K562 (cell line): Measurements from ENCODE around the gene HTR3E. TPM values are rescaled to one million over a fixed set of nuclear protein-coding genes. Genes with fewer than 3 reads are reported as not detected.

Experiments
- GTF2B ChIP-seq: IDR thresholded peaks from 2 replicates; pipeline ENCODE4 v1.6.1; 2011; ENCODE audit not compliant: insufficient read length; ENCODE audit errors: extremely low read depth
- GTF2E2 ChIP-seq: fragments of 200-800 bp; sonication (Bioruptor generic); IDR thresholded peaks from 2 replicates; pipeline ENCODE4 v1.6.1; 2016; ENCODE audit warnings: missing genetic modification characterization, missing compliant biosample characterization
- IRF9 ChIP-seq: fragments of 450-650 bp; IDR thresholded peaks from 2 replicates; pipeline ENCODE4 v1.6.1; 2016; ENCODE audit warnings: missing biosample characterization, missing genetic modification characterization
- MAFK ChIP-seq: IDR thresholded peaks from 2 replicates; pipeline ENCODE4 v1.6.1; 2011; ENCODE audit warnings: low read length, improper control_type of control experiment
- MCM5 ChIP-seq: fragments of 450-650 bp; IDR thresholded peaks from 2 replicates; pipeline ENCODE4 v1.6.1; 2016; ENCODE audit warnings: low read depth
- NR2F6 ChIP-seq: fragments of 450-650 bp; formaldehyde crosslinking; IDR thresholded peaks from 2 replicates; pipeline ENCODE4 v1.4.0; 2020; ENCODE audit warnings: mild to moderate bottlenecking
- RBM17 ChIP-seq: fragments of 200-400 bp; formaldehyde crosslinking; IDR thresholded peaks from 2 replicates; pipeline ENCODE4 v1.6.1; 2017; ENCODE audit warnings: low read depth, mild to moderate bottlenecking, low read length, borderline replicate concordance
- SRSF7 ChIP-seq: fragments of 200-400 bp; formaldehyde crosslinking; optimal IDR thresholded peaks from 2 replicates; pipeline ENCODE3; 2017; ENCODE audit warnings: mild to moderate bottlenecking, low read depth, low read length
- TEAD2 ChIP-seq: fragments of 450-650 bp; IDR thresholded peaks from 2 replicates; pipeline ENCODE4 v1.6.1; 2016; ENCODE audit warnings: missing genetic modification characterization, control low read depth, missing compliant biosample characterization
- TOE1 ChIP-seq, 2 experiments: fragments of 450-650 bp in 1 of 2; sonication (generic) in 1 of 2; formaldehyde crosslinking in 1 of 2; IDR thresholded peaks; 2 replicates each; pipeline versions ENCODE4 v1.7.1 to v1.8.0; 2016 to 2022; ENCODE audit warnings: borderline replicate concordance in 2 of 2, mild to moderate bottlenecking in 2 of 2, antibody characterized with exemption in 1 of 2, inconsistent platforms in 1 of 2, low read depth in 1 of 2, missing genetic modification reagents in 1 of 2, moderate library complexity in 1 of 2
- ZBTB8A ChIP-seq: fragments of 450-650 bp; IDR thresholded peaks from 2 replicates; pipeline ENCODE4 v1.6.1; 2018; ENCODE audit warnings: mild to moderate bottlenecking, moderate library complexity; ENCODE audit not compliant: partially characterized antibody
- ZKSCAN8 ChIP-seq: fragments of 200-800 bp; sonication (Bioruptor generic); IDR thresholded peaks from 2 replicates; pipeline ENCODE4 v1.6.1; 2016; ENCODE audit warnings: missing genetic modification characterization, missing compliant biosample characterization
- ZNF165 ChIP-seq: fragments of 250-450 bp; sonication (Bioruptor Pico); IDR thresholded peaks from 2 replicates; pipeline ENCODE4 v1.4.0; 2020; ENCODE audit warnings: borderline replicate concordance
- ZNF609 ChIP-seq: sonication (generic); formaldehyde crosslinking; IDR thresholded peaks from 2 replicates; pipeline ENCODE4 v1.8.1; 2023; ENCODE audit warnings: missing genetic modification reagents, mild to moderate bottlenecking, borderline replicate concordance
- ZNF75A ChIP-seq: fragments of 450-650 bp; formaldehyde crosslinking; IDR thresholded peaks from 2 replicates; pipeline ENCODE4 v1.4.0; 2020; ENCODE audit warnings: mild to moderate bottlenecking
- ZSCAN32 ChIP-seq: fragments of 450-650 bp; formaldehyde crosslinking; IDR thresholded peaks from 2 replicates; pipeline ENCODE4 v1.4.0; 2020; ENCODE audit warnings: mild to moderate bottlenecking, moderate library complexity
- polyA plus RNA-seq, 8 experiments: library from polyadenylated mRNA; depleted of rRNA in 4 of 8; stranded (reverse) in 5 of 8; unstranded in 3 of 8; fragments of >200 nt; fragmentation: Nextera tagmentation in 2 of 8; fragmentation: Illumina TruSeq in 1 of 8; extraction: Ambion mirVana in 2 of 8; extraction: Trizol in 1 of 8; gene quantifications; 2 replicates each; pipeline versions ENCODE4 v1.2.1 to v1.2.3, GENCODE V29; 2011 to 2014; ENCODE audit warnings: inconsistent platforms in 1 of 8, missing spikeins in 1 of 8
- total RNA-seq, 7 experiments: library from RNA; depleted of rRNA in 6 of 7; stranded (reverse); fragments of >200 nt in 6 of 7; fragmentation: Illumina TruSeq in 2 of 7; extraction: Trizol in 2 of 7; gene quantifications; 2 replicates each; pipeline versions ENCODE4 v1.2.1 to v1.2.3, GENCODE V29; 2011 to 2021; ENCODE audit warnings: low replicate concordance in 1 of 7
- TF ChIP-seq, protein P1 (sequence below): fragments of 450-650 bp; conservative IDR thresholded peaks from 2 replicates; pipeline ENCODE4 v1.6.1; 2016; ENCODE audit warnings: missing genetic modification characterization, low read depth, mild to moderate bottlenecking, control low read depth, missing compliant biosample characterization
- TF ChIP-seq, protein P2 (sequence below): IDR thresholded peaks from 2 replicates; pipeline ENCODE4 v1.6.1; 2012; ENCODE audit warnings: low read depth, low read length, improper control_type of control experiment, borderline replicate concordance

Gene HTR3E
- total and polyA plus RNA-seq, 9 of the 15 experiments (the other 6 are each of a cell fraction or from before 2014, with no cell fraction given), result not detected

DNA sequence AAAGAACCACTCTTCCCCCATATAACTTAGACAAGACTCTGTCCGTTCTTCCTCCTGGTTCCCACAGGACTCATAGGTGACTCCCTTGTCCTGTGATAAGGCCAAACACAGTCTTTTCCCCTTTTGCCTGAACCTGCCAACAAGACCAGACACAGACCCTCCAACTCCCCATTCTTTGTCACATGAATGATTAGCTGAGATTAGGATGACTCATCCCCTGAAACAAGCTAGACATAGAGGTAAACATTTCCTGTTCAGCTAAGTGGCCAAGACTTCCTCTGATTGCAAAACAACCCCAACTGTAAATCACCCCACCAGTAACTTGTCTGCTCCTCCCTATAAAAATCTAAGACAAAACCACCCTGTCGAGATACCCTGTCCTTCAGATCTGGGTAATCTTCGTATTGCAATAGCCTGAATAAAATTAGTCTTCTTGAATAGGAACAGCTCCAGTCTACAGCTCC lies 11.4 kb upstream of the HTR3E start (continued):
- TF ChIP-seq ZNF609 (CRISPR knock-in tag) (no peak), TOE1 (IDR thresholded peaks at IDR 0.05; ENCODE audit: borderline replicate concordance) (peak; percentile 65; the same call in 1 of the 2 replicates), TOE1 (CRISPR knock-in tag; IDR thresholded peaks at IDR 0.05; ENCODE audit: borderline replicate concordance, low read depth) (no peak), NR2F6 (CRISPR knock-in tag) (no peak), ZBTB8A (no peak), RBM17 (no peak), ZNF75A (CRISPR knock-in tag) (no peak), IRF9 (tag) (peak; percentile 46; the same call in 1 of the 2 replicates), GTF2E2 (tag) (no peak), ZNF165 (CRISPR knock-in tag) (no peak), MCM5 (no peak), ZKSCAN8 (CRISPR knock-in tag) (no peak), SRSF7 (no peak), GTF2B (no peak), MAFK (0 out of 2 replicates have a peak, but pooled peaks have one; percentile 15), TEAD2 (no peak), ZSCAN32 (CRISPR knock-in tag) (no peak)
- TF ChIP-seq, protein P1, sequence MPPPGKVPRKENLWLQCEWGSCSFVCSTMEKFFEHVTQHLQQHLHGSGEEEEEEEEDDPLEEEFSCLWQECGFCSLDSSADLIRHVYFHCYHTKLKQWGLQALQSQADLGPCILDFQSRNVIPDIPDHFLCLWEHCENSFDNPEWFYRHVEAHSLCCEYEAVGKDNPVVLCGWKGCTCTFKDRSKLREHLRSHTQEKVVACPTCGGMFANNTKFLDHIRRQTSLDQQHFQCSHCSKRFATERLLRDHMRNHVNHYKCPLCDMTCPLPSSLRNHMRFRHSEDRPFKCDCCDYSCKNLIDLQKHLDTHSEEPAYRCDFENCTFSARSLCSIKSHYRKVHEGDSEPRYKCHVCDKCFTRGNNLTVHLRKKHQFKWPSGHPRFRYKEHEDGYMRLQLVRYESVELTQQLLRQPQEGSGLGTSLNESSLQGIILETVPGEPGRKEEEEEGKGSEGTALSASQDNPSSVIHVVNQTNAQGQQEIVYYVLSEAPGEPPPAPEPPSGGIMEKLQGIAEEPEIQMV (tag), result no peak
- TF ChIP-seq, protein P2, sequence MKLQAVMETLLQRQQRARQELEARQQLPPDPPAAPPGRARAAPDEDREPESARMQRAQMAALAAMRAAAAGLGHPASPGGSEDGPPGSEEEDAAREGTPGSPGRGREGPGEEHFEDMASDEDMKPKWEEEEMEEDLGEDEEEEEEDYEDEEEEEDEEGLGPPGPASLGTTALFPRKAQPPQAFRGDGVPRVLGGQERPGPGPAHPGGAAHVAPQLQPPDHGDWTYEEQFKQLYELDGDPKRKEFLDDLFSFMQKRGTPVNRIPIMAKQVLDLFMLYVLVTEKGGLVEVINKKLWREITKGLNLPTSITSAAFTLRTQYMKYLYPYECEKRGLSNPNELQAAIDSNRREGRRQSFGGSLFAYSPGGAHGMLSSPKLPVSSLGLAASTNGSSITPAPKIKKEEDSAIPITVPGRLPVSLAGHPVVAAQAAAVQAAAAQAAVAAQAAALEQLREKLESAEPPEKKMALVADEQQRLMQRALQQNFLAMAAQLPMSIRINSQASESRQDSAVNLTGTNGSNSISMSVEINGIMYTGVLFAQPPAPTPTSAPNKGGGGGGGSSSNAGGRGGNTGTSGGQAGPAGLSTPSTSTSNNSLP, result no peak
